ENCODE measurements around the gene SLC2A10. TPM values are rescaled to one million over a fixed set of nuclear protein-coding genes. Genes with fewer than 3 reads are reported as not detected.

SLC2A10 gene
- total RNA-seq, 4 donors from 2014 or later, result 33.7 to 53.0 (median 51.1) TPM

GRCh38 chr20:46709055-46709458, 392 bp upstream of the SLC2A10 start:
- no peaks in the 10 kb centered on the region for H3K9me3 ChIP-seq

GRCh38 chr20:46710153-46710913, 884 bp downstream of the SLC2A10 start:
- WGBS, 2 donors, result 37 to 41% methylated on average over 22 of the region's 22 CpGs
- Histone ChIP-seq H3K36me3 (no peaks in the 10 kb centered on the region), H3K27ac (peak overlapping the region; percentile 90 to 97 (median 92)), H3K27me3 (no peaks in the 10 kb centered on the region), H3K4me1 (peaks cover 37 to 61% of the 10 kb centered on the region in 2 donors), H3K4me3 (replicated peaks in 1 of 3) (peak overlapping the region; percentile 24 to 84 (median 78)), H3K9me3 (no peaks in the 10 kb centered on the region)
- TF ChIP-seq CTCF (IDR thresholded peaks at IDR 0.05) (no peak), POLR2A (IDR thresholded peaks at IDR 0.05) (no peak)
- no peak for DNase-seq
- intact Hi-C loops (cut with DNase I), result no loop called here

More at GRCh38 chr20:46709055-46709458, 392 bp upstream of the SLC2A10 start:
- 58 to 74% methylated on average over 10 to 12 of the region's 13 CpGs for WGBS, 2 donors
- Histone ChIP-seq H3K4me3 (replicated peaks in 1 of 3) (peak overlapping the region in 1 of 3 donors; percentile 84), H3K36me3 (no peaks in the 10 kb centered on the region), H3K27ac (peak overlapping the region; percentile 90 to 97 (median 92)), H3K4me1 (peaks cover 37 to 52% of the 10 kb centered on the region in 2 donors), H3K27me3 (no peaks in the 10 kb centered on the region)
- intact Hi-C loops (cut with DNase I), result no loop called here
- TF ChIP-seq POLR2A (IDR thresholded peaks at IDR 0.05) (no peak), CTCF (IDR thresholded peaks at IDR 0.05) (no peak)
- peak; percentile 23 to 32 for DNase-seq

- TF ChIP-seq POLR2A (IDR thresholded peaks at IDR 0.05) (no peak), CTCF (IDR thresholded peaks at IDR 0.05) (no peak)
- intact Hi-C loops (cut with DNase I), result no loop called here
- peaks cover 37 to 65% of the 10 kb centered on the region in 2 donors for H3K4me1 ChIP-seq
- no peaks in the 10 kb centered on the region for H3K9me3 ChIP-seq
- no peaks in the 10 kb centered on the region for H3K36me3 ChIP-seq
- WGBS, 2 donors, result 76 to 84% methylated on average over 5 of the region's 5 CpGs
- no peak for DNase-seq
- no peak overlapping the region for H3K27ac ChIP-seq
- no peaks in the 10 kb centered on the region for H3K27me3 ChIP-seq
- no peak overlapping the region for H3K4me3 ChIP-seq (replicated peaks in 1 of 3)
These were observed 2.7 kb downstream of the SLC2A10 start for GRCh38 chr20:46712056-46712636.

GRCh38 chr20:46713957-46714834, 4.7 kb downstream of the SLC2A10 start:
- Histone ChIP-seq H3K4me3 (replicated peaks in 1 of 3) (no peak overlapping the region), H3K9me3 (no peaks in the 10 kb centered on the region), H3K4me1 (peaks cover 27 to 62% of the 10 kb centered on the region in 2 donors), H3K27ac (no peak overlapping the region), H3K36me3 (no peaks in the 10 kb centered on the region), H3K27me3 (no peaks in the 10 kb centered on the region)
- 92% methylated on average over 15 of the region's 15 CpGs for WGBS, 2 donors
- TF ChIP-seq CTCF (IDR thresholded peaks at IDR 0.05), result no peak
- TF ChIP-seq POLR2A (IDR thresholded peaks at IDR 0.05), result no peak
- no peak for DNase-seq
- intact Hi-C loops (cut with DNase I), result no loop called here
